D721Med (cell line): ENCODE measurements around the gene PEG3.
A peak's percentile ranks its signal among the peaks of the same experiment; 100 is the strongest.

Experiments used
- DNase-seq: peaks from one replicate; pipeline ENCODE4 v3.0.0; 2011; ENCODE audit warnings: low spot score; ENCODE audit not compliant: insufficient read length
- FAIRE-seq: peaks from 2 replicates; lab custom pipeline; 2011; peaks lifted over from hg19 to GRCh38; lab: Jason Lieb, UNC
- CTCF ChIP-seq: IDR thresholded peaks from 2 replicates; pipeline ENCODE4 v1.5.1; 2012; ENCODE audit warnings: mild to moderate bottlenecking, control low read depth; ENCODE audit not compliant: insufficient read depth; ENCODE audit errors: missing control alignments

Gene PEG3

GRCh38 chr19:56838909-56839651, 1.4 kb downstream of the PEG3 start:
- DNase-seq = no peak
- no peak for TF ChIP-seq CTCF
- no peak for FAIRE-seq

- FAIRE-seq (no peak), DNase-seq (no peak)
These were observed 2.3 kb downstream of the PEG3 start for GRCh38 chr19:56838024-56838908.

GRCh38 chr19:56837492-56838023, 3.0 kb downstream of the PEG3 start:
- DNase-seq = no peak
- peak; percentile 56 for TF ChIP-seq CTCF
- FAIRE-seq = no peak

More at GRCh38 chr19:56838024-56838908, 2.3 kb downstream of the PEG3 start:
- peak; percentile 44 for TF ChIP-seq CTCF

- DNase-seq (no peak), FAIRE-seq (no peak)
- TF ChIP-seq CTCF = peak; percentile 29
These were observed 3.5 kb downstream of the PEG3 start for GRCh38 chr19:56837004-56837403.

- DNase-seq (no peak), FAIRE-seq (no peak)
- no peak for TF ChIP-seq CTCF
These were observed 4.5 kb downstream of the PEG3 start for GRCh38 chr19:56836059-56836458.

- no peak for FAIRE-seq
- TF ChIP-seq CTCF = no peak
- DNase-seq = no peak
These were observed 5.1 kb downstream of the PEG3 start for GRCh38 chr19:56835401-56835800.
